HG03159 (cell line): Measurements from ENCODE around the gene KCTD16.

Experiments
- ATAC-seq: cut with Tn5 transposase; IDR thresholded peaks from one replicate; pipeline ENCODE4 v1.9.1; 2021; ENCODE audit warnings: mild to moderate bottlenecking, moderate library complexity; ENCODE audit not compliant: unreplicated experiment

Gene KCTD16

DNA sequence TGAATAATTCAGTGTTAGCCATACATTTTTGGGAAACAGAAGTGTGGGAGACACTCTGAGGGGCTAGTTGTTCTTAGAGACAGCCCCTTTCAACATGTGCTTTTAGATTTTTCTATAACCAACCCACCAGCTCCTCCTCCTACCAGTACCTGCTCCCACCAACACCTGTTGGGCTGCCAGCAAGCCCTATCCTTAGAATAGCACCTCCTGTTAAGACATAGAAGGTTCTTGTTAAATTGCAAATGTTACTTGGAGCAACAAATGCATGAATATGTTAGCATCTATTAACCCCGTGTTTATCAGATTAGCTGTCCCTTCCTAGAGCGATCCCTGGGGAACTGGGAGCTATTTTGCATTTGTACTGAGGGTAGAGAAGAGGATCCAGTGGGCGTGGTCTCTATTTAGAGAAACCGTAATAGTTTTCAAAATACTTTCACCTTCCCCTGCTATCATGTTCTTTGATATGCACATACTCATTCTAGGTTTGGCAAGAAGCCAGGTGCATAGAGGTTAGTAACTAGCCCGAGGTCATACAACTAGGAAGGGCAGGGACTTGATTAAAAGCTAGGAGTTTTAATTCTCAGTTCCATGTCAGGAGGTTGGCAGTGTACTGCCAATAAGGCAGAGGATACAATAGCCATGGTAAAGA lies 334.4 kb downstream of the KCTD16 start:
- ATAC-seq: no peak

DNA sequence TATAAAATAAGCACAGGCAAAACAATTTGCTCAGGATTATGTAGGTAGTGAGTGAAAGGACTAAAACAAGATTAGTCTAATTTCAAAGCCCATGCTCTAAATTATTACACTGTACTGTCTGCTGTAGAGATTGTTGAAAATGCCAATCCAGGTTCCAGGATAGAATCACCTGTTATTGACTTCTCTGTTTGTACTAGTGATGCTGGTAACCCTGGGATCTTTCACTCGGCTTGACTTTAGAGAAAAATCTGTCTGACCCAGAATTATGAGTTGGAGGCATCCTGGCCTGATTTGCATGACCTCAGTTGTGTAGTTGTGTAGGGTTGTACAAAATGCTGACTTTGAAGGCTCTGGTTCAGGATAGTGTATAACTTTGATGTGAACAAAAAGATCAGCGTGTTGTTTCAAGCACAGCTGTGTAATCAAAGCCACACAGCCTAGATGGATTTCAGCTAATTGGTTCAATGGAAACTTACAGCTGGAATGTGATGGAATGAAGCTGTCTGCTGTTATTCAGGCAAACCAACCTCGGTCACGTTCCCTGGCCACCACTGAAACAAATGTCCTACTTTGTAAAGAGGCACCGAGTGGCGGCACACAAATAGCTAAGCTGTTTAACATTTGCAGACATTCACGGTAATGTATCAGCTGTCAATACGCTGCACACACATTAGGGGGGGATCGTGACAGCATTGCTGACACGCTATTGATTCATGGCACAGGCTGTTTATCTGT lies 340.3 kb downstream of the KCTD16 start:
- ATAC-seq: no peak

- ATAC-seq: no peak
Measured at GRCh38 chr5:144511580-144512072, 341.0 kb downstream of the KCTD16 start.

- ATAC-seq: no peak
Measured at GRCh38 chr5:144522698-144523097, 352.0 kb downstream of the KCTD16 start.

GRCh38 chr5:144525000-144525399 lies 354.3 kb downstream of the KCTD16 start:
- no peak for ATAC-seq

DNA sequence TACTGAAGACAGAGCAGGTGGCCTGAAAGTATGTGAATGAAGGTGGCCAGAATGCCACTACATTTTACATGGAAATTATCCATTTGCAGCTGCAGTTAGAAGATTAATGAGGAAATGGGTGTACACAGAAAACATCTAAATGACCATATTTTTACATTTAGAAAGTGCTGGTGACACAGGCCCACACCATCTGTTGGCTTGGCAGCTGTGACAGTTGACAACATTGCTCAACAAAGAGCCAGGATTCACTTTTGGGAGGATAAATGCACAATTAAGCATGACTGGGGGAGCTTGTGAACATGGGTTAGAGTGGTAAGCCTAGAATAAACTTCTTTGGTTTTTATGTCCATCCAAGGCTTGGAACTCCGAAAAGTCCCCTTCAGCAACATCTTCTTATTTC lies 360.5 kb downstream of the KCTD16 start:
- ATAC-seq: no peak
